Stimulated activated CD4-positive, alpha-beta T cell treated with anti-CD3 and anti-CD28 coated beads, TNF-alpha, amount 100 ng/mL, for 4 hours (primary cell): ENCODE measurements around the gene AASS.
A peak's percentile ranks its signal among the peaks of the same experiment; 100 is the strongest.
"Not testable (repeated sequence)": the region's sequence is repeated elsewhere in the genome, so short reads cannot be mapped to it uniquely, and the experiment has no call there.

ENCODE experiments used
- DNase-seq, 3 experiments: peaks; one replicate each; pipeline ENCODE4 v3.0.0-alpha.2; 2020; ENCODE audit warnings: low read depth in 3 of 3

Gene AASS

GRCh38 chr7:122143751-122144711 lies at the start of gene AASS:
AASS (minus strand) TSS chr7:122144249; CDS start chr7:122133726, 10,523 bp downstream.
- peak; percentile 35 to 65 (median 54) for DNase-seq

GRCh38 chr7:122188785-122189184 lies 44.7 kb upstream of the AASS start:
- no peak for DNase-seq

- DNase-seq, result no peak
Observed at GRCh38 chr7:122183106-122183505, 39.1 kb upstream of the AASS start.

- DNase-seq, result no peak
Observed at GRCh38 chr7:122182081-122182480, 38.0 kb upstream of the AASS start.

- not testable (repeated sequence) for DNase-seq
Observed at GRCh38 chr7:122172144-122172543, 28.1 kb upstream of the AASS start.

GRCh38 chr7:122166740-122167139 lies 22.7 kb upstream of the AASS start:
- no peak for DNase-seq

- DNase-seq, result no peak
Observed at GRCh38 chr7:122166275-122166674, 22.2 kb upstream of the AASS start.

- DNase-seq, result no peak
Observed at GRCh38 chr7:122161628-122162027, 17.6 kb upstream of the AASS start.

GRCh38 chr7:122155566-122155965 lies 11.5 kb upstream of the AASS start:
- DNase-seq, result no peak

- no peak for DNase-seq
Observed at GRCh38 chr7:122148878-122149277, 4.8 kb upstream of the AASS start.

GRCh38 chr7:122148081-122148480 lies 4.0 kb upstream of the AASS start:
- DNase-seq, result no peak

- DNase-seq, result no peak
Observed at GRCh38 chr7:122145937-122146645, 2.0 kb upstream of the AASS start.

- no peak for DNase-seq
Observed at GRCh38 chr7:122143376-122143750, 686 bp downstream of the AASS start.

- DNase-seq, result no peak
Observed at GRCh38 chr7:122140918-122141317, 3.1 kb downstream of the AASS start.

GRCh38 chr7:122137251-122138077 lies 6.6 kb downstream of the AASS start:
- DNase-seq, result no peak

- no peak for DNase-seq
Observed at GRCh38 chr7:122136639-122137245, 7.3 kb downstream of the AASS start.

GRCh38 chr7:122136078-122136477 lies 8.0 kb downstream of the AASS start:
- DNase-seq, result no peak

GRCh38 chr7:122135275-122135674 lies 8.8 kb downstream of the AASS start:
- no peak for DNase-seq

- DNase-seq, result not testable (repeated sequence)
Observed at GRCh38 chr7:122134793-122135192, 9.3 kb downstream of the AASS start.

GRCh38 chr7:122133477-122133876 lies 10.6 kb downstream of the AASS start:
- no peak for DNase-seq

GRCh38 chr7:122132341-122132740 lies 11.7 kb downstream of the AASS start:
- DNase-seq, result no peak

GRCh38 chr7:122123746-122124145 lies 20.3 kb downstream of the AASS start:
- DNase-seq, result no peak
